C4-2B (cell line): ENCODE results near the gene HSPG2.

ENCODE experiments used
- H3K27ac ChIP-seq: fragments of 450-650 bp; 2 replicates; pipeline ENCODE4 v1.5.1; 2017
- CTCF ChIP-seq: fragments of 450-650 bp; conservative IDR thresholded peaks from 2 replicates; pipeline ENCODE4 v1.5.1; 2017; ENCODE audit warnings: mild to moderate bottlenecking
- ZFX ChIP-seq: fragments of 450-650 bp; IDR thresholded peaks from 2 replicates; pipeline ENCODE4 v1.6.1; 2017

Gene HSPG2

GRCh38 chr1:21865943-21866706, 71.0 kb downstream of the HSPG2 start:
- TF ChIP-seq ZFX, result no peak
- no peak for TF ChIP-seq CTCF
- no peak overlapping the region for H3K27ac ChIP-seq

- TF ChIP-seq ZFX (no peak), CTCF (no peak)
- no peak overlapping the region for H3K27ac ChIP-seq
These were observed 71.5 kb downstream of the HSPG2 start for GRCh38 chr1:21865609-21865942.

GRCh38 chr1:21864730-21865129, 72.4 kb downstream of the HSPG2 start:
- TF ChIP-seq CTCF (no peak), ZFX (no peak)
- no peak overlapping the region for H3K27ac ChIP-seq

GRCh38 chr1:21863981-21864380, 73.1 kb downstream of the HSPG2 start:
- TF ChIP-seq CTCF (no peak), ZFX (no peak)

GRCh38 chr1:21861602-21862429, 75.3 kb downstream of the HSPG2 start:
- no peak overlapping the region for H3K27ac ChIP-seq
- TF ChIP-seq CTCF (no peak), ZFX (no peak)

More at GRCh38 chr1:21863981-21864380, 73.1 kb downstream of the HSPG2 start:
- H3K27ac ChIP-seq, result no peak overlapping the region

- TF ChIP-seq ZFX (no peak), CTCF (no peak)
- H3K27ac ChIP-seq, result no peak overlapping the region
These were observed 76.1 kb downstream of the HSPG2 start for GRCh38 chr1:21860971-21861370.

GRCh38 chr1:21859669-21860179, 77.4 kb downstream of the HSPG2 start:
- H3K27ac ChIP-seq, result no peak overlapping the region
- TF ChIP-seq ZFX, result no peak
- TF ChIP-seq CTCF, result no peak
